Thymus (tissue), 11 donors: ENCODE measurements around the gene EIF3F. TPM values are rescaled to one million over a fixed set of nuclear protein-coding genes. Genes with fewer than 3 reads are reported as not detected.

Experiments used
- DNase-seq, 9 donors: peaks; one replicate each; pipeline ENCODE4 v3.0.0-alpha.2; 2013; ENCODE audit warnings: low spot score in 9 of 9, low read depth in 6 of 9, missing footprints in 1 of 9
- H3K27ac ChIP-seq, 2 donors: one replicate each; pipeline ENCODE4 v1.5.1; 2013; ENCODE audit warnings: control low read depth in 1 of 2, low read depth in 1 of 2, low read length in 1 of 2, mild to moderate bottlenecking in 1 of 2, moderate library complexity in 1 of 2
- H3K27me3 ChIP-seq, 2 donors: one replicate each; pipeline ENCODE4 v1.5.1; 2013; ENCODE audit warnings: low read length in 1 of 2; ENCODE audit not compliant: control insufficient read depth in 2 of 2, insufficient read depth in 1 of 2
- H3K36me3 ChIP-seq, 2 donors: one replicate each; pipeline ENCODE4 v1.5.1; 2013; ENCODE audit warnings: low read length in 1 of 2, mild to moderate bottlenecking in 1 of 2, moderate library complexity in 1 of 2; ENCODE audit not compliant: control insufficient read depth in 2 of 2, insufficient read depth in 2 of 2
- H3K4me1 ChIP-seq, 2 donors: one replicate each; pipeline ENCODE4 v1.5.1; 2013; ENCODE audit warnings: low read length in 2 of 2; ENCODE audit not compliant: control insufficient read depth in 2 of 2, insufficient read depth in 2 of 2
- H3K4me3 ChIP-seq, 2 donors: one replicate each; pipeline ENCODE4 v1.5.1; 2013; ENCODE audit warnings: low read length in 2 of 2, control low read depth in 1 of 2, mild to moderate bottlenecking in 1 of 2
- H3K9me3 ChIP-seq, 2 donors: one replicate each; pipeline ENCODE4 v1.5.1; 2013; ENCODE audit warnings: low read length in 1 of 2, mild to moderate bottlenecking in 1 of 2; ENCODE audit not compliant: control insufficient read depth in 2 of 2, insufficient read depth in 1 of 2
- WGBS: extraction: QIAGEN DNeasy Blood & Tissue Kit; methylation state at CpG from one replicate; pipeline ENCODE4 v1.1.7; 2013; 5-methylcytosine and 5-hydroxymethylcytosine counted together
- polyA plus RNA-seq: library from polyadenylated mRNA; stranded (reverse); fragments of 200-250 nt; gene quantifications from one replicate; pipeline ENCODE4 v1.2.3, GENCODE V29; 2013
- total RNA-seq: library from RNA; stranded (reverse); fragments of 120-200 nt; gene quantifications from one replicate; pipeline ENCODE4 v1.2.4, GENCODE V29; 2013
- donor health status: healthy.

EIF3F gene
- total and polyA plus RNA-seq, 2 donors: 266 to 281 TPM

DNA sequence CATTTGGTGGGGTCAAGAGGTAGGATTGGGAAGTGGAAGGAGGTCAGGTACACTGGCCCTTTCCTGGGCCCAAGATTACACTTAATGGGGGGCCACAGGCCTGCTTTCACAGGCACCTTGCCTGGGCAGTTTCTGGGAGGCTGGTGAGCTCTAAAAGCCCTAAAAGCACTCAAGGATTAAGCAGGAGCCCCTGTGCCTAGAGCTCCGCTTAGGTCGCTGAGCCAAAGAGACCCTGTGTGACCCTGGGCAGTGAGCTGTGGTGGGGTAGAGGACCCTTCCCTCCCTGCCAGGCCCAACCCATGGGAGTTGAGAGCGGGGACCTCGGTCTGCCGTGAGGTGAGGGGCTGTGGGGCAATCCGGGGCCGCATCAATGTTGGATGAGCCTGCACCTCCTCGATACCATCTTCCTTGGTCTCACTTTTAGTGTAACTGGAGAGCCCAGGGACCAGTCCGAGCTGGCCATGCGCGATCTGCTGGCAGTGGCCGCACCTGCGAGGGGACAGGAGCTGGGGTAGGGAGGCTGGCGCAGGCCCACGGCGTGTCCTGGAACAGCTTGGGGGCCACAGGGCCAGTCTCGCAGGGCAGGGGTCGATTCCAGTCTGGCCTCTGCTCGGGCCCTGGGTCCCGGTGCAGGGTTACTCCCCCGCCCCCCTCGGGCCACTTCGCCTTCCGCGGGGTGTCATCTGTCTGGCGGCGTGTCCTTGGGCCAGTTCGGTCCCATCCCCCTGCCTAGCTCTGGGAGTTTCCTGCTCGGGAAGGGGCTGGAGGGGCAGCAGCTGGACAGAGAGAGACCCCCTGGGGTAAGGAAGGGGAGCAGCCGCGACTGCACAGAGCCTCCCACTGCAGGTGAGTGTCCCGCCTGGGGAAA is 44.3 kb downstream of the EIF3F start:
- 85% methylated on average over 32 of the region's 32 CpGs for WGBS
- Histone ChIP-seq H3K4me1 (peaks cover 0 to 5% of the 10 kb centered on the region in 2 donors), H3K36me3 (no peaks in the 10 kb centered on the region), H3K27me3 (peaks cover 0 to 27% of the 10 kb centered on the region in 2 donors), H3K9me3 (no peaks in the 10 kb centered on the region), H3K27ac (no peak overlapping the region), H3K4me3 (no peak overlapping the region)
- DNase-seq: no peak

DNA sequence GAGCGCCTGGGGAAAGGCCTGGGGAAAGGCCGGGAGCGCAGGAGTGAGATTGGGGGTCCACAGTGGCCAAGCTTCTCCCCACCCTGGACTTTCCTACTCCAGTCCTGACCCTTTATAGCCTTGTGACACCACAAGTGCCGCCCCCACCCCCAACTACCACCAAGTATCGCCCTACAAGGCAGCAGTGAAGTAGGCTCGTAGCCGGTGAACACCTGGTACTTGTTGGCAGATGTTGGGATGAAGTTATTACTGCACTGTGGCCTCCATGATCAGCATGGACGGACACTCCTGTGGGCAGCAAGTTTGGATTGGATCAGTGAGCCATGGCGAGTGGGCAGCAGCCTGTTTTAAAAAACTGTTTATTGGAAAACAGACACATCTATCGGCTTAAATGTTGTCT is 45.0 kb downstream of the EIF3F start:
- no peak overlapping the region for H3K27ac ChIP-seq
- no peak overlapping the region for H3K4me3 ChIP-seq
- H3K36me3 ChIP-seq: no peaks in the 10 kb centered on the region
- peaks cover 0 to 27% of the 10 kb centered on the region in 2 donors for H3K27me3 ChIP-seq
- no peaks in the 10 kb centered on the region for H3K9me3 ChIP-seq
- peaks cover 0 to 5% of the 10 kb centered on the region in 2 donors for H3K4me1 ChIP-seq
- WGBS: 95% methylated on average over 10 of the region's 10 CpGs
- DNase-seq: no peak

DNA sequence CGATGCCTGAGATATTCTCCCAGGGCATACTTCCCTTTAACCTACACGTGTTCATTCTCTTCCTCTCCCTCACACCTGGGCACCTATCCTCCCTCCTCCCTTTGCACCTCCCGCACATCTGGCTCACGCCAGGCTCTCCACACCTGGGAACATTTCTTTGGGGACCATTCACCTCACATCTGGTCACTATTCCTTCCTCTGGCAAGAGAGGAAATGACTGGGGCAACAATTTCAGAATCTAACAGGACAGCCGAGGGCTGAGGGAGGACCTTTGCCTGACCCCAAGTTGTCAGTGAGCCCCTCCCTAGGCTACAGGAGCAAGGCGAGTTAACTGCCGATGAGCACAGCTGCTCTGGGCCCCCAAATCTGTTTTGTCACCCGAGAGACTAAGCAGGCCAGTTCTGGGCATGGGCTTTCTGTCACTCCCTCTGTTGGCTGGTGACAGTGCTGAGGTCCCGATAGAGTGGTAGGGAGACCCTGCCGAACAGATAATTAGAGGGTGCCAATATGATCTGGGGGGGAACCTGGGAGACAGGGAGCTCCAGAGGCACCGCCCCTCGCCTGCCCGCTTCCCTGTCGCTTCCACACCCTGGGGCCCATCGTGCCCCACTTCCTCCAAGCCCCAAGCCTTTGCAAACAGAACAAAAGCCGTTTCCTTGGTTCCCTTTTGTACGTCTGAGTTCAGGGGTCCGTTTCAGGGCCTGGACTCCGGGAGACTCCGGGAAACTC is 45.6 kb downstream of the EIF3F start:
- H3K27ac ChIP-seq: no peak overlapping the region
- no peak for DNase-seq
- H3K4me3 ChIP-seq: no peak overlapping the region
- no peaks in the 10 kb centered on the region for H3K9me3 ChIP-seq
- peaks cover 0 to 27% of the 10 kb centered on the region in 2 donors for H3K27me3 ChIP-seq
- 33% methylated on average over 20 of the region's 20 CpGs for WGBS
- H3K36me3 ChIP-seq: no peaks in the 10 kb centered on the region
- H3K4me1 ChIP-seq: peaks cover 0 to 5% of the 10 kb centered on the region in 2 donors

DNA sequence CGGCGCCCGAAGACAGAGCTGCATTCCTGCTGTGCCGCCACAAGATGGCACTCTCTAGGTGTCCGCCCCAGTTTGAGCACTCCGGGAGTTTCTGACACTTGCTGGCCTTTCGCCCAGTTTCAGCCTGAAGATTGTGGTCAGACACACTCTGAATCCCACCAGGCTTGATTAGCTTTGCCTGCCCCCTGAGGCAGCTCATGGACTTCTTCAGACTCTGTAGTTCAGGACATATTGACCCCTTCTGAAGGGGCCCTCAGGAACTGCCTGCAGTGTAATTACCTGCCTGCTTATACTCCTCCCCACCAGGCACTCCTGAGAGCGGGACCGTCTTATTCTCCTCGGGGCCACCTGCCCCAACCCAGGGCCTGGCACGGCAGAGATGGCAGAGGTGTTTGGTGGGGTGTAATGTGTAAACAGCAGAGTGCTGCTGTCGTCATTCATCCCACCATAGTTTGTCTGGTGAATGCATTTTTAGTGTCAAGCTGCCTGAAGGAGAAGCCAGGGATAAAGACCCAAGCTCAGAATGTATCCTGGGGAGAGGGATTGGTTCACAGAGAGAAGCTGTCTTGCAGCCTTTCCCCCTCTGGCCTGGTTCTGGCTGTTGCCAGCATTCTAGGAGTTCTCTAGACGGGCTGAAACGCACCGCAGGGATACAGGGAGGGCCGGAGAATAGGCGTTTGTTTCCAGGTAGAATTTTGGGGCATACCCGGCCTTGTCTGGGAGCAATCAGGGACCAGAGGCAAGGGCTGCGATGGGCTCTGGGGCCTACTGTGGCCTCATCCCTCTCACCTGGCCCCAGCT is 46.4 kb downstream of the EIF3F start:
- H3K36me3 ChIP-seq: no peaks in the 10 kb centered on the region
- H3K4me3 ChIP-seq: no peak overlapping the region
- no peak overlapping the region for H3K27ac ChIP-seq
- H3K27me3 ChIP-seq: peaks cover 0 to 27% of the 10 kb centered on the region in 2 donors
- WGBS: 52% methylated on average over 19 of the region's 19 CpGs
- DNase-seq: peak in 5 of 9 donors; percentile 3 to 38 (median 21)
- H3K4me1 ChIP-seq: peaks cover 0 to 5% of the 10 kb centered on the region in 2 donors
- no peaks in the 10 kb centered on the region for H3K9me3 ChIP-seq

DNA sequence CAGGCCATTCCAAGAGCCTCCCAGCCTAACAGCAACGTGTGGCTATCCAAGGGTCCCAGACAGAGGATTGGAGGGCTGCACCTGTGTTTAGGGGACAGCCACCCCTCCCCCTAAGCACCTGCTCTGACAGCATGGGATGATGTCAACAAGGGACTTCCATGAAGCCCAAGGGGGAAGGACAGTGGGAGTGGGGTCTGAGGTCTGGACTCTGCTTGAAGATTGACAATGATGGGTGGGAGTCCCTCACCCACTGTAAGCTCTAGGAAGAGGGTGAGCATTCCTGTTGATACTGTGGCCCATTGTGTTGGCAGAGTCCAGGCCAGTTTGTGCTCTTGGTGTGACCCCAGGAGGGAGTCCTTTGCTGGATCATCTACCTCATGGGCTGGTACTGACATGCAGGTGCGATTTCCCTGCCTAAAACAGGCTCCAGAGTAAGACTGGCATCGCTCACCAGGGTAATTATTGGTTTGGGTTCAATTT is 47.0 kb downstream of the EIF3F start:
- Histone ChIP-seq H3K27me3 (peaks cover 0 to 27% of the 10 kb centered on the region in 2 donors), H3K9me3 (no peaks in the 10 kb centered on the region), H3K4me3 (no peak overlapping the region), H3K36me3 (no peaks in the 10 kb centered on the region), H3K27ac (no peak overlapping the region), H3K4me1 (peaks cover 0 to 5% of the 10 kb centered on the region in 2 donors)
- DNase-seq: no peak
- 90% methylated on average over 3 of the region's 3 CpGs for WGBS

DNA sequence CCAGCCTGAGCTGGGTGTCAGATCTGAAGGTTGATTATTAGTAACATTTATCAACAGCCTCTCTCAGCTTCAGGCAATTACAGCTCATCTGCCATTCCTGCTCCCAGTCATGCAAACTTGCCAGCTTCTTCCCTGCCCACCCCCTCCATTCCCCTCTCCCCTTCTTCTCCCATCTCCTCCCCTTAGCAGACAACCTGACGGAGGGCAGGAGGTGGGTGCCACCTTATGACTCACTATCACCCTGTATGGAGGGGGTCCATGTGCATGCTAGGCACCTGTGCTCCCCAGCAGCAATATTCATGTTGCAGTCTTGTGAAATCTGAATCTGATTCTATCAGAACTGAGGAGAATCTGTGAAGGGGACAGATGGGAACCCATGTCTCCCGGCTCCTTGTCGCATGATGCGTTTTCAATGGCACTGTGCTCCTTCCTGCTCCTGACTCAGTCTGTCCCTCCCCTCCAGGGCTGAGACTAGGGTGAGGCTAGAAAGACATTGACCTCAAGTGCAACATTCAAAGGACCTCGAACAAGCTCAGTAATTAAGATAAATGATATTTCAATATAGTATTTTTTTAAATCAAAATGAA is 47.6 kb downstream of the EIF3F start:
- H3K9me3 ChIP-seq: no peaks in the 10 kb centered on the region
- no peak overlapping the region for H3K27ac ChIP-seq
- 95% methylated on average over 5 of the region's 5 CpGs for WGBS
- H3K4me1 ChIP-seq: peaks cover 0 to 5% of the 10 kb centered on the region in 2 donors
- no peak overlapping the region for H3K4me3 ChIP-seq
- H3K36me3 ChIP-seq: no peaks in the 10 kb centered on the region
- peaks cover 0 to 25% of the 10 kb centered on the region in 2 donors for H3K27me3 ChIP-seq
- DNase-seq: no peak

DNA sequence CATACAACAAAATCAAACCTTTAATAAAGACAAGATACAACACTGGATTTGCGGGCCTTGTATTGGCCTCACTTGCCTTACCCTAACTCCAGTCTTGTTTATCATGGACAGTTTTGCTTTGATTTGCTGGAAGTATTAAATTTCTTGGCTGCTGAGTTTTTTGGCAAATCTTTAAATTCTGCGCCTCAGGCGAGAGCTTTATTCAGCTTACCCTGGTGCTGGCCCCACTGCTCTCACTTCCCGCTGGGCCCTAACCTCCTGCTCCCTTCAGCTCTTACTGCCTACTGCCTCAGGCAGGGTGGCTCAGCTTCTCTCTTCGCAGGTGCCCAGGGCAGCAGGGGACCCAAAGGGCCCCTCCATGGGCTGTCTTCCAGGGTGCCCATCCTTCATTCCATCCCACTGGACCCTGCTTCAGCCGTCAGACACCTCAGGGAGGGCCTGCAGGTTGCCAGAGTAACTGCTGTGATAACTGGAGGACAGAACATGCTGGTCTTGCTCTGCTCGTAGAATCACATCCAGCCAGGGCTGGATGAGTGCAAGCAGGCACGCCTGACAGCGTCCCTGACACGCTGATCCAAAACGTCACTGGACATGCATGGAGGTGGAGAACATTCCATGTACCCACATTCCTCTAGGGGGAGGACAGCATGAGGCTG is 48.2 kb downstream of the EIF3F start:
- 94% methylated on average over 11 of the region's 11 CpGs for WGBS
- no peaks in the 10 kb centered on the region for H3K36me3 ChIP-seq
- DNase-seq: no peak

More for the DNA sequence above, 48.2 kb downstream of the EIF3F start:
- peaks cover 0 to 5% of the 10 kb centered on the region in 2 donors for H3K4me1 ChIP-seq
- H3K9me3 ChIP-seq: no peaks in the 10 kb centered on the region
- peaks cover 0 to 22% of the 10 kb centered on the region in 2 donors for H3K27me3 ChIP-seq
- no peak overlapping the region for H3K4me3 ChIP-seq
- peak overlapping the region in 1 of 2 donors; percentile 61 for H3K27ac ChIP-seq
